Kidney (tissue), 14 donors: ENCODE data around the gene ZNF445. TPM values are rescaled to one million over a fixed set of nuclear protein-coding genes. Genes with fewer than 3 reads are reported as not detected.

ENCODE experiments used
- DNase-seq, 5 donors: peaks; one replicate each; pipeline ENCODE4 v3.0.0-alpha.2; 2013 to 2020
- FAIRE-seq: peaks from 2 replicates; lab custom pipeline; 2012; peaks lifted over from hg19 to GRCh38; lab: Jason Lieb, UNC
- H3K27ac ChIP-seq, 2 donors: one replicate each; pipeline ENCODE4 v1.7.0; 2013; ENCODE audit warnings: low read depth in 2 of 2, low read length in 2 of 2, inconsistent platforms in 1 of 2
- H3K27me3 ChIP-seq: one replicate; pipeline ENCODE4 v1.7.1; 2013; ENCODE audit warnings: low read length, inconsistent platforms; ENCODE audit not compliant: control insufficient read depth, insufficient read depth
- H3K36me3 ChIP-seq, 3 donors: one replicate each; pipeline versions ENCODE4 v1.7.0 to v1.7.1; 2013; ENCODE audit warnings: low read length in 3 of 3, control low read depth in 1 of 3, inconsistent platforms in 1 of 3; ENCODE audit not compliant: insufficient read depth in 3 of 3, control insufficient read depth in 2 of 3
- H3K4me1 ChIP-seq, 3 donors: one replicate each; pipeline versions ENCODE4 v1.7.0 to v1.7.1; 2013; ENCODE audit warnings: low read length in 3 of 3, inconsistent platforms in 1 of 3, low read depth in 1 of 3; ENCODE audit not compliant: control insufficient read depth in 2 of 3, insufficient read depth in 2 of 3
- H3K4me3 ChIP-seq, 3 donors: one replicate each; pipeline versions ENCODE4 v1.7.0 to v1.8.1; 2013; ENCODE audit warnings: low read length in 3 of 3, control low read depth in 1 of 3, inconsistent platforms in 1 of 3
- H3K9ac ChIP-seq, 3 donors: one replicate each; pipeline versions ENCODE4 v1.7.0 to v1.7.1; 2013; ENCODE audit warnings: low read length in 3 of 3, control low read depth in 1 of 3, inconsistent platforms in 1 of 3
- H3K9me3 ChIP-seq, 3 donors: one replicate each; pipeline versions ENCODE4 v1.7.0 to v1.7.1; 2013; ENCODE audit warnings: low read length in 3 of 3, control low read depth in 1 of 3, inconsistent platforms in 1 of 3; ENCODE audit not compliant: control insufficient read depth in 2 of 3, insufficient read depth in 1 of 3
- CTCF ChIP-seq: IDR thresholded peaks from 3 replicates; pipeline ENCODE4 v1.5.1; 2012; ENCODE audit warnings: mild to moderate bottlenecking, moderate library complexity, borderline replicate concordance; ENCODE audit not compliant: insufficient read depth; ENCODE audit errors: extremely low read depth
- intact Hi-C: fragments of 100-400 bp; cut with DNase I; formaldehyde crosslinking; loops from one replicate; pipeline ENCODE4 v1.11.1; 2022
- polyA plus RNA-seq: library from polyadenylated mRNA; stranded (reverse); fragments of 350-450 nt; fragmentation: Illumina TruSeq; extraction: RNeasy Lipid Tissue Mini Kit (QIAGEN cat#74804); gene quantifications from one replicate; pipeline ENCODE4 v1.2.3, GENCODE V29; 2014; ENCODE audit warnings: low read depth, low replicate concordance; ENCODE audit not compliant: insufficient read depth
- total RNA-seq: library from RNA; stranded (reverse); fragmentation: NEBNext Ultra II Directional; extraction: Animal tissue kit (Norgen Biotek cat#: 25700); gene quantifications from one replicate; pipeline ENCODE4 v1.2.1, GENCODE V29; 2021
- donor health status: control.
- donor health status: control.
- donor health status: control.
- donor health status: control.
- donor health status: control.
- donor health status: DM: yes; HTN: yes; CAD: no.
- donor health status: Normal renal cell carcinoma (clear cell type).

ZNF445 gene
- total and polyA plus RNA-seq, 2 donors from 2014 or later, result 2.3 to 19.6 TPM

- Histone ChIP-seq H3K4me3 (no peak overlapping the region), H3K9ac (no peak overlapping the region), H3K27me3 (no peaks in the 10 kb centered on the region), H3K4me1 (no peaks in the 10 kb centered on the region), H3K9me3 (no peaks in the 10 kb centered on the region), H3K36me3 (no peaks in the 10 kb centered on the region), H3K27ac (no peak overlapping the region)
- DNase-seq (no peak), FAIRE-seq (no peak)
- intact Hi-C loops, result no loop called here
- no peak for TF ChIP-seq CTCF
Measured at GRCh38 chr3:44521721-44522120, 44.3 kb upstream of the ZNF445 start.

- FAIRE-seq (no peak), DNase-seq (no peak)
- Histone ChIP-seq H3K4me3 (no peak overlapping the region), H3K9ac (no peak overlapping the region), H3K27me3 (no peaks in the 10 kb centered on the region), H3K4me1 (no peaks in the 10 kb centered on the region), H3K36me3 (no peaks in the 10 kb centered on the region), H3K27ac (no peak overlapping the region), H3K9me3 (no peaks in the 10 kb centered on the region)
- intact Hi-C loops, result no loop called here
- no peak for TF ChIP-seq CTCF
Measured at GRCh38 chr3:44518782-44519156, 41.3 kb upstream of the ZNF445 start.

- TF ChIP-seq CTCF, result no peak
- H3K9ac ChIP-seq, result no peak overlapping the region
- no peaks in the 10 kb centered on the region for H3K36me3 ChIP-seq
- no peak for DNase-seq
- intact Hi-C loops, result no loop called here
- H3K4me1 ChIP-seq, result peaks cover 0 to under 1% (median 0%) of the 10 kb centered on the region in 3 donors
- no peaks in the 10 kb centered on the region for H3K27me3 ChIP-seq
- no peak for FAIRE-seq
- H3K27ac ChIP-seq, result no peak overlapping the region
- H3K4me3 ChIP-seq, result no peak overlapping the region
- no peaks in the 10 kb centered on the region for H3K9me3 ChIP-seq
Measured at GRCh38 chr3:44516230-44516629, 38.8 kb upstream of the ZNF445 start.

- intact Hi-C loops, result no loop called here
Measured at GRCh38 chr3:44513513-44513912, 36.0 kb upstream of the ZNF445 start.

More at GRCh38 chr3:44513513-44513912, 36.0 kb upstream of the ZNF445 start:
- DNase-seq (no peak), FAIRE-seq (no peak)
- Histone ChIP-seq H3K9ac (no peak overlapping the region), H3K4me3 (no peak overlapping the region), H3K27ac (no peak overlapping the region), H3K4me1 (peaks cover 0 to 9% (median 0%) of the 10 kb centered on the region in 3 donors), H3K9me3 (no peaks in the 10 kb centered on the region), H3K27me3 (no peaks in the 10 kb centered on the region), H3K36me3 (no peaks in the 10 kb centered on the region)
- TF ChIP-seq CTCF, result no peak
